ENCODE results near the gene ABHD6.

DNA sequence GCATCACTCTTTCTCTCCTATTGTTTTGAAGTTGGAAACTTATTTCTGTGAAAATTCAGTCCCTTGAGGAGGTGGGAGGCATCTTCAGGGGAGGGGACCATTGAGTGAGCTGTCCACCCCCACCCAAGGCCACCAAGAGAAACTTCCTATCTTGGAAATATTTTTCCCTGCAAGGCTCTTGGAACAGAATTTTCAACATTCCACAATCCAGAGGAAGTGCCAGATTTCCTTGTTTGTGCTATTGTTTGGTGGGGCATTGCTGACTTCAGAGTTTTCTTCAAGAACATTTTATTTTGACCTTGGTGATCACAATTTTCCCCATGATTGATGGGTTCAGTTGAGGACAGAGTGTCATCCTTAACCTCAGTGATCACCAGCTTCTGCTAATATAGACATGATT lies 38.8 kb upstream of the ABHD6 start:
- TF ChIP-seq, protein P1, sequence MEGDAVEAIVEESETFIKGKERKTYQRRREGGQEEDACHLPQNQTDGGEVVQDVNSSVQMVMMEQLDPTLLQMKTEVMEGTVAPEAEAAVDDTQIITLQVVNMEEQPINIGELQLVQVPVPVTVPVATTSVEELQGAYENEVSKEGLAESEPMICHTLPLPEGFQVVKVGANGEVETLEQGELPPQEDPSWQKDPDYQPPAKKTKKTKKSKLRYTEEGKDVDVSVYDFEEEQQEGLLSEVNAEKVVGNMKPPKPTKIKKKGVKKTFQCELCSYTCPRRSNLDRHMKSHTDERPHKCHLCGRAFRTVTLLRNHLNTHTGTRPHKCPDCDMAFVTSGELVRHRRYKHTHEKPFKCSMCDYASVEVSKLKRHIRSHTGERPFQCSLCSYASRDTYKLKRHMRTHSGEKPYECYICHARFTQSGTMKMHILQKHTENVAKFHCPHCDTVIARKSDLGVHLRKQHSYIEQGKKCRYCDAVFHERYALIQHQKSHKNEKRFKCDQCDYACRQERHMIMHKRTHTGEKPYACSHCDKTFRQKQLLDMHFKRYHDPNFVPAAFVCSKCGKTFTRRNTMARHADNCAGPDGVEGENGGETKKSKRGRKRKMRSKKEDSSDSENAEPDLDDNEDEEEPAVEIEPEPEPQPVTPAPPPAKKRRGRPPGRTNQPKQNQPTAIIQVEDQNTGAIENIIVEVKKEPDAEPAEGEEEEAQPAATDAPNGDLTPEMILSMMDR (IDR thresholded peaks at IDR 0.05; ENCODE audit: insufficient read depth, low read depth, low read length) = no peak
- TF ChIP-seq EZH2 (IDR thresholded peaks at IDR 0.05; ENCODE audit: insufficient read depth, low read length) = no peak
